ENCODE data around the gene DEPDC5.

DNA sequence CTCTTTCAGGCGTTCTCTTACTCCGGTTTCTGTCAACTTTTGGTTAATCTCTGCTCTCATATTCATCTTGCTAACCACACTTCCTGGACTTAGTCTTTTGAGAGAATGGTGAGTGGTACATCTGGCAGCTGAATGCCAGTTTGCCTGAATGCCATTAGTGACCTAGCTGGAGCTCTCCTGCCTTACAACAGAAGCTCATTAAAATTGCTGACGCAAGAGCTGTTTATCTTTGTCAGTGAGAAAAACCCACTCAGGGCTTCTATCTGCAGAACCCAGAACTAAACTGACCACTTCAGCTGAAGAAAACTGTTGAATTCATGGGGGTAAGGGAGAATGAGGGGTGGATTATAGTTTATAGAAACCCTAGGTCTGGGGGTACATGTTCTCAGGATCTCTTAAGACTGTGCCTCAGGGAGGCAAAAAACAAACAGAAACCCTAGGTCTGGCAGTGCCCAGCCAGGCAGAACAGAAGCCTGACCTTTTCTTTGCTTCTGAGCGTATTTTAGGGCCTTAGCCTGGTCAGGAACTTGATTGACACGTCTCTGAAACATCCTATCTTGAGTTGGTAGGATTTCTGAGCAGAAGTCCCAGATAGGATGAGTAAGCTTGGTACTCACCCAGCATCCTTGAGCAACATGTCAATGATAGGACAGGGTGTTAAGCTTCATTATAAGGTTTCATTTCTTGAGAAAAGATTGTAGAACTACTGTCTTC is 137.7 kb downstream of the DEPDC5 start:
- TF ChIP-seq ZNF274 (IDR thresholded peaks at IDR 0.05; ENCODE audit: low read depth, low read length) = no peak
- no peak for TF ChIP-seq SUZ12 (IDR thresholded peaks at IDR 0.05; ENCODE audit: extremely low read depth, insufficient read depth, insufficient read length)
- TF ChIP-seq YY1 (IDR thresholded peaks at IDR 0.05; ENCODE audit: insufficient read depth, insufficient read length) = no peak

Measured in NT2/D1 (cell line).